ENCODE measurements around the gene SLC16A12. TPM values are rescaled to one million over a fixed set of nuclear protein-coding genes. Genes with fewer than 3 reads are reported as not detected.
"Not testable (repeated sequence)": the region's sequence is repeated elsewhere in the genome, so short reads cannot be mapped to it uniquely, and the experiment has no call there.

SLC16A12 gene
- total RNA-seq, 1 experiment from 2014 or later: 0.08 TPM

GRCh38 chr10:89471110-89471809 lies 64.1 kb downstream of the SLC16A12 start:
- DNase-seq (ENCODE audit: low spot score): no peak

GRCh38 chr10:89470628-89471027 lies 64.8 kb downstream of the SLC16A12 start:
- DNase-seq (ENCODE audit: low spot score): peak; percentile 62

- no peak for DNase-seq (ENCODE audit: low spot score)
Measured at GRCh38 chr10:89469517-89469916, 65.9 kb downstream of the SLC16A12 start.

GRCh38 chr10:89468191-89468965 lies 67.0 kb downstream of the SLC16A12 start:
- DNase-seq (ENCODE audit: low spot score): no peak

GRCh38 chr10:89466599-89467035 lies 68.8 kb downstream of the SLC16A12 start:
- peak; percentile 46 for DNase-seq (ENCODE audit: low spot score)

GRCh38 chr10:89465196-89465595 lies 70.2 kb downstream of the SLC16A12 start:
- DNase-seq (ENCODE audit: low spot score): no peak

- DNase-seq (ENCODE audit: low spot score): no peak
Measured at GRCh38 chr10:89463846-89464537, 71.4 kb downstream of the SLC16A12 start.

GRCh38 chr10:89458784-89459183 lies 76.6 kb downstream of the SLC16A12 start:
- DNase-seq (ENCODE audit: low spot score): no peak

GRCh38 chr10:89458291-89458690 lies 77.1 kb downstream of the SLC16A12 start:
- peak; percentile 58 for DNase-seq (ENCODE audit: low spot score)

GRCh38 chr10:89454561-89455347 lies 80.6 kb downstream of the SLC16A12 start:
- DNase-seq (ENCODE audit: low spot score): no peak

- DNase-seq (ENCODE audit: low spot score): no peak
Measured at GRCh38 chr10:89452193-89452592, 83.2 kb downstream of the SLC16A12 start.

GRCh38 chr10:89450901-89451300 lies 84.5 kb downstream of the SLC16A12 start:
- DNase-seq (ENCODE audit: low spot score): no peak

- not testable (repeated sequence) for DNase-seq (ENCODE audit: low spot score)
Measured at GRCh38 chr10:89444819-89445218, 90.6 kb downstream of the SLC16A12 start.

- DNase-seq (ENCODE audit: low spot score): no peak
Measured at GRCh38 chr10:89442289-89442688, 93.1 kb downstream of the SLC16A12 start.

GRCh38 chr10:89440226-89441009 lies 95.0 kb downstream of the SLC16A12 start:
- DNase-seq (ENCODE audit: low spot score): no peak

- DNase-seq (ENCODE audit: low spot score): no peak
Measured at GRCh38 chr10:89438525-89438924, 96.9 kb downstream of the SLC16A12 start.

- DNase-seq (ENCODE audit: low spot score): no peak
Measured at GRCh38 chr10:89431977-89432376, 103.4 kb downstream of the SLC16A12 start.

- DNase-seq (ENCODE audit: low spot score): no peak
Measured at GRCh38 chr10:89428877-89429276, 106.5 kb downstream of the SLC16A12 start.

- DNase-seq (ENCODE audit: low spot score): no peak
Measured at GRCh38 chr10:89427629-89428028, 107.8 kb downstream of the SLC16A12 start.

GRCh38 chr10:89426230-89426868 lies 109.0 kb downstream of the SLC16A12 start:
- peak; percentile 45 for DNase-seq (ENCODE audit: low spot score)

All from H4 (cell line).